Measurements from ENCODE around the gene SH3RF1. TPM values are rescaled to one million over a fixed set of nuclear protein-coding genes. Genes with fewer than 3 reads are reported as not detected.

SH3RF1 gene
- total RNA-seq, 3 donors from 2014 or later, result 20.2 to 37.0 (median 27.9) TPM

- Histone ChIP-seq H3K27me3 (no peaks in the 10 kb centered on the region), H3K36me3 (no peaks in the 10 kb centered on the region), H3K4me1 (no peaks in the 10 kb centered on the region), H3K4me3 (no peak overlapping the region), H3K27ac (no peak overlapping the region), H3K9me3 (no peaks in the 10 kb centered on the region)
- intact Hi-C loops (cut with DNase I; ENCODE audit: low total_unique reads), result no loop called here
- no peak for DNase-seq (ENCODE audit: low spot score in 2 of 2)
- no peak for TF ChIP-seq CTCF (IDR thresholded peaks at IDR 0.05)
- TF ChIP-seq POLR2A (IDR thresholded peaks at IDR 0.05), result no peak
- no peak for TF ChIP-seq POLR2AphosphoS5 (IDR thresholded peaks at IDR 0.05)
Observed at GRCh38 chr4:169175476-169175875, 95.3 kb downstream of the SH3RF1 start.

GRCh38 chr4:169175035-169175434 lies 95.7 kb downstream of the SH3RF1 start:
- Histone ChIP-seq H3K4me3 (no peak overlapping the region), H3K4me1 (no peaks in the 10 kb centered on the region), H3K36me3 (no peaks in the 10 kb centered on the region), H3K9me3 (no peaks in the 10 kb centered on the region), H3K27me3 (no peaks in the 10 kb centered on the region), H3K27ac (no peak overlapping the region)
- intact Hi-C loops (cut with DNase I; ENCODE audit: low total_unique reads), result no loop called here
- no peak for DNase-seq (ENCODE audit: low spot score in 2 of 2)
- no peak for TF ChIP-seq CTCF (IDR thresholded peaks at IDR 0.05)

GRCh38 chr4:169174247-169174646 lies 96.5 kb downstream of the SH3RF1 start:
- DNase-seq (ENCODE audit: low spot score in 2 of 2), result no peak
- intact Hi-C loops (cut with DNase I; ENCODE audit: low total_unique reads), result no loop called here
- Histone ChIP-seq H3K36me3 (no peaks in the 10 kb centered on the region), H3K4me3 (no peak overlapping the region), H3K27me3 (no peaks in the 10 kb centered on the region), H3K27ac (no peak overlapping the region), H3K9me3 (no peaks in the 10 kb centered on the region), H3K4me1 (no peaks in the 10 kb centered on the region)
- no peak for TF ChIP-seq POLR2A (IDR thresholded peaks at IDR 0.05)
- no peak for TF ChIP-seq CTCF (IDR thresholded peaks at IDR 0.05)
- TF ChIP-seq POLR2AphosphoS5 (IDR thresholded peaks at IDR 0.05), result no peak

GRCh38 chr4:169167957-169168858 lies 102.5 kb downstream of the SH3RF1 start:
- Histone ChIP-seq H3K36me3 (no peaks in the 10 kb centered on the region), H3K27ac (no peak overlapping the region)
- no peak for DNase-seq (ENCODE audit: low spot score in 2 of 2)

More at GRCh38 chr4:169167957-169168858, 102.5 kb downstream of the SH3RF1 start:
- no peaks in the 10 kb centered on the region for H3K4me1 ChIP-seq
- H3K9me3 ChIP-seq, result no peaks in the 10 kb centered on the region
- H3K27me3 ChIP-seq, result no peaks in the 10 kb centered on the region
- H3K4me3 ChIP-seq, result no peak overlapping the region
- TF ChIP-seq POLR2AphosphoS5 (IDR thresholded peaks at IDR 0.05), result no peak
- no peak for TF ChIP-seq POLR2A (IDR thresholded peaks at IDR 0.05)
- TF ChIP-seq CTCF (IDR thresholded peaks at IDR 0.05), result no peak
- intact Hi-C loops (cut with DNase I; ENCODE audit: low total_unique reads), result no loop called here
